OCI-LY1 (cell line): ENCODE measurements around the gene SHF.

Experiments
- CTCF ChIP-seq: fragments of 200-600 bp; sonication (generic), shearing (Covaris generic); IDR thresholded peaks from 2 replicates; pipeline ENCODE4 v1.5.1; 2017; ENCODE audit warnings: mild to moderate bottlenecking, antibody characterized with exemption, low read length, moderate library complexity, mixed read lengths
- EZH2 ChIP-seq: fragments of 200-600 bp; sonication (generic), shearing (Covaris generic); IDR thresholded peaks from 2 replicates; pipeline ENCODE4 v1.8.0; 2017; ENCODE audit warnings: borderline replicate concordance, mixed run types, mild to moderate bottlenecking, antibody characterized with exemption, low read length, moderate library complexity, mixed read lengths

GRCh38 chr15:45140557-45141250, 47.1 kb downstream of the SHF start:
- TF ChIP-seq CTCF: no peak
- TF ChIP-seq EZH2: no peak
